CD4-positive, alpha-beta T cell (primary cell): Measurements from ENCODE around the gene CTNNA3. TPM values are rescaled to one million over a fixed set of nuclear protein-coding genes. Genes with fewer than 3 reads are reported as not detected.
"Not testable (repeated sequence)": the region's sequence is repeated elsewhere in the genome, so short reads cannot be mapped to it uniquely, and the experiment has no call there.

ENCODE experiments used
- ATAC-seq: fragments of 200-7000 bp; cut with Tn5 transposase; one replicate; pipeline ENCODE4 v1.10.0; 2022; ENCODE audit warnings: mild to moderate bottlenecking; ENCODE audit not compliant: poor library complexity
- CTCF ChIA-PET: fragments of 350-600 bp; sonication (Branson Sonifier 250); formaldehyde crosslinking; loops from one replicate; lab custom pipeline; 2021; ENCODE audit warnings: antibody characterized with exemption, inconsistent platforms; lab: Charles Lee
- POLR2A ChIA-PET: fragments of 350-600 bp; sonication (Branson Sonifier 250); formaldehyde crosslinking; loops from one replicate; lab custom pipeline; 2021; ENCODE audit warnings: antibody characterized with exemption, inconsistent platforms; lab: Charles Lee
- DNase-seq, 14 experiments: peaks; one replicate each; pipeline ENCODE4 v3.0.0-alpha.2; 2013 to 2020; ENCODE audit warnings: mixed read lengths in 2 of 14
- H3K27ac ChIP-seq, 2 donors: one replicate each; pipeline versions ENCODE4 v1.5.1 to v1.7.0; 2013; ENCODE audit warnings: low read length in 2 of 2, low read depth in 1 of 2, mild to moderate bottlenecking in 1 of 2
- H3K27me3 ChIP-seq, 2 experiments: 1 replicate in 1 of 2; 2 replicates in 1 of 2; pipeline versions ENCODE4 v1.6.1 to v1.7.0; 2013; ENCODE audit warnings: low read length in 2 of 2, control low read depth in 1 of 2, mild to moderate bottlenecking in 1 of 2, moderate library complexity in 1 of 2; ENCODE audit not compliant: insufficient read depth in 2 of 2, control insufficient read depth in 1 of 2
- H3K36me3 ChIP-seq: one replicate; pipeline ENCODE4 v1.6.1; 2013; ENCODE audit warnings: low read length, control low read depth; ENCODE audit not compliant: insufficient read depth
- H3K4me1 ChIP-seq: one replicate; pipeline ENCODE4 v1.6.1; 2013; ENCODE audit warnings: low read length, control low read depth; ENCODE audit not compliant: insufficient read depth
- H3K4me3 ChIP-seq: one replicate; pipeline ENCODE4 v1.5.1; 2013; ENCODE audit warnings: mild to moderate bottlenecking, low read length, moderate library complexity
- H3K9me3 ChIP-seq, 2 experiments: 1 replicate in 1 of 2; 2 replicates in 1 of 2; pipeline versions ENCODE4 v1.6.1 to v1.7.0; 2013; ENCODE audit warnings: low read length in 2 of 2, mild to moderate bottlenecking in 2 of 2, control low read depth in 1 of 2, moderate library complexity in 1 of 2; ENCODE audit not compliant: control insufficient read depth in 1 of 2, insufficient read depth in 1 of 2
- H3K27ac Mint-ChIP-seq: one replicate; pipeline ENCODE4 v1.8.0; 2020; ENCODE audit warnings: mixed read lengths
- H3K27me3 Mint-ChIP-seq: one replicate; pipeline ENCODE4 v1.8.0; 2021; ENCODE audit warnings: mixed read lengths
- H3K36me3 Mint-ChIP-seq: one replicate; pipeline ENCODE4 v1.8.0; 2021; ENCODE audit warnings: low read depth, mixed read lengths
- H3K4me1 Mint-ChIP-seq: one replicate; pipeline ENCODE4 v1.8.0; 2021; ENCODE audit warnings: low read depth, mixed read lengths
- H3K4me3 Mint-ChIP-seq: one replicate; pipeline ENCODE4 v1.8.0; 2020; ENCODE audit warnings: mild to moderate bottlenecking, mixed read lengths
- H3K9me3 Mint-ChIP-seq: one replicate; pipeline ENCODE4 v1.8.0; 2020; ENCODE audit warnings: mixed read lengths
- CTCF ChIP-seq: fragments of 200-600 bp; IDR thresholded peaks from one replicate; pipeline ENCODE4 v1.8.0; 2022; ENCODE audit warnings: antibody characterized with exemption, mild to moderate bottlenecking
- intact Hi-C, 2 experiments: fragments of 100-400 bp; cut with DNase I in 1 of 2; cut with micrococcal nuclease in 1 of 2; formaldehyde crosslinking; loops; one replicate each; pipeline versions ENCODE4 v1.15.1 to v1.9.0; 2023 to 2025; cut with DNase I, micrococcal nuclease
- total RNA-seq, 174 experiments: library from RNA in 2 of 174; stranded (reverse) in 2 of 174; gene quantifications; one replicate each; pipeline ENCODE4 v1.2.3 and lab custom pipeline; 2021 to 2026

CTNNA3 gene
- total RNA-seq, 2 experiments from 2014 or later: 0.80 TPM; not detected in 1

GRCh38 chr10:66336791-66337190 is 1359.2 kb downstream of the CTNNA3 start:
- Mint-ChIP-seq H3K4me3 (no peak overlapping the region), H3K4me1 (no peaks in the 10 kb centered on the region), H3K27me3 (no peaks in the 10 kb centered on the region), H3K27ac (no peak overlapping the region), H3K36me3 (no peaks in the 10 kb centered on the region), H3K9me3 (peaks cover 5% of the 10 kb centered on the region)
- H3K27ac ChIP-seq: no peak overlapping the region
- no peak overlapping the region for H3K4me3 ChIP-seq
- no peaks in the 10 kb centered on the region for H3K27me3 ChIP-seq
- no peak for ATAC-seq
- no peaks in the 10 kb centered on the region for H3K36me3 ChIP-seq
- POLR2A ChIA-PET: no interaction called here
- no peaks in the 10 kb centered on the region for H3K4me1 ChIP-seq
- no peak for TF ChIP-seq CTCF
- CTCF ChIA-PET: no interaction called here
- DNase-seq: no peak
- peaks cover 0 to 6% of the 10 kb centered on the region in 2 experiments for H3K9me3 ChIP-seq
- intact Hi-C loops: no loop called here

- H3K4me1 Mint-ChIP-seq, H3K27me3 Mint-ChIP-seq, H3K9me3 Mint-ChIP-seq, H3K9me3 ChIP-seq, H3K36me3 ChIP-seq, POLR2A ChIA-PET, ATAC-seq, H3K4me3 ChIP-seq, H3K4me3 Mint-ChIP-seq, DNase-seq, H3K27ac Mint-ChIP-seq, intact Hi-C loops, CTCF ChIA-PET, H3K27ac ChIP-seq, H3K36me3 Mint-ChIP-seq, H3K27me3 ChIP-seq, H3K4me1 ChIP-seq: not testable (repeated sequence)
Measured at GRCh38 chr10:66335753-66336152, 1360.2 kb downstream of the CTNNA3 start.

- Histone ChIP-seq H3K27me3 (no peaks in the 10 kb centered on the region), H3K4me3 (no peak overlapping the region), H3K4me1 (no peaks in the 10 kb centered on the region), H3K27ac (no peak overlapping the region), H3K9me3 (peaks cover 0 to 3% of the 10 kb centered on the region in 2 experiments), H3K36me3 (no peaks in the 10 kb centered on the region)
- CTCF ChIA-PET: no interaction called here
- intact Hi-C loops: no loop called here
- Mint-ChIP-seq H3K9me3 (no peaks in the 10 kb centered on the region), H3K27ac (no peak overlapping the region), H3K27me3 (no peaks in the 10 kb centered on the region), H3K4me1 (no peaks in the 10 kb centered on the region), H3K4me3 (no peak overlapping the region), H3K36me3 (no peaks in the 10 kb centered on the region)
- DNase-seq (no peak), ATAC-seq (no peak)
- no peak for TF ChIP-seq CTCF
- POLR2A ChIA-PET: no interaction called here
Measured at GRCh38 chr10:66329147-66329546, 1366.8 kb downstream of the CTNNA3 start.

- ChIA-PET CTCF (no interaction called here), POLR2A (no interaction called here)
- Histone ChIP-seq H3K27ac (no peak overlapping the region), H3K9me3 (peaks cover 0 to 7% of the 10 kb centered on the region in 2 experiments), H3K4me3 (no peak overlapping the region), H3K4me1 (no peaks in the 10 kb centered on the region), H3K27me3 (no peaks in the 10 kb centered on the region), H3K36me3 (no peaks in the 10 kb centered on the region)
- Mint-ChIP-seq H3K9me3 (no peaks in the 10 kb centered on the region), H3K4me1 (no peaks in the 10 kb centered on the region), H3K27ac (no peak overlapping the region), H3K4me3 (no peak overlapping the region), H3K27me3 (no peaks in the 10 kb centered on the region), H3K36me3 (no peaks in the 10 kb centered on the region)
- DNase-seq (no peak), ATAC-seq (no peak)
- intact Hi-C loops: no loop called here
- TF ChIP-seq CTCF: no peak
Measured at GRCh38 chr10:66326876-66327275, 1369.1 kb downstream of the CTNNA3 start.
